Brain pericyte (primary cell): ENCODE measurements around the gene RASEF.

Experiments used
- DNase-seq: peaks from one replicate; pipeline ENCODE4 v3.0.0-alpha.2; 2012; ENCODE audit warnings: low read depth, low spot score

Gene RASEF

DNA sequence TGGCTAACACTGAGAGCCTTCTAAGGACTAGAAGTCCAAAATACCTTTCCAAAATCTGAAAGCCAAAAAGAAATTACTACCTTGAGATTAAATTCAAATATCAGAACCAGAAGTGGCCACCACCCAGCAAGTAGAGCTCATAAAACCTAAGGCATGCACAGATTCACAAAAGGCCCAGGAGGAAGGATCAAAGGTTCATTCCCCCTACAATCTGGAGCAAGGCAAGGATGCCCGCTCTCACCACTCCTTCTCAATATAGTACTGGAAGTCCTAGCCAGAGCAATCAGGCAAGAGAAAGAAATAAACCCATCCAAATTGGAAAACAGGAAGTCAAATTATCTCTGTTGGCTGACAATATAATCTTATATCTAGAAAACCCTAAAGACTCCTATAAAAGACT, 6.0 kb downstream of the RASEF start:
- DNase-seq = no peak

DNA sequence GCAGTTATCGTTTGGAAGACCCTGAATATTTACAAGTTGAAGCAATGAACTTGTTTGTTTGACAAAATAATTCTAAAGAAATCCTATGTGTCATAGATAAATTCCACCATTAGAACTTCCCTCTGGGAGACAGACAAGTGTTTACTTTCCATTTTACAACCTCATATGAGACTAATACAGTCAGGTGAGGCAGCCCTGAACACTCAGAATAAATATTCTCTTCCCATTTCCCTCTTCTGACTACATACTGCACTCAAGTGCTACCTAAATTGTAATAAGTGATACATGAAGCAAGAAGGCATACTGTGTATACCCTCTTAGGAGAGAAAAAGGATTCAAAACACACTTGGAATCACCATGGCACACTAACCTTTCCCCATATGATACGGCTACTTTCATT, 6.8 kb downstream of the RASEF start:
- no peak for DNase-seq

DNA sequence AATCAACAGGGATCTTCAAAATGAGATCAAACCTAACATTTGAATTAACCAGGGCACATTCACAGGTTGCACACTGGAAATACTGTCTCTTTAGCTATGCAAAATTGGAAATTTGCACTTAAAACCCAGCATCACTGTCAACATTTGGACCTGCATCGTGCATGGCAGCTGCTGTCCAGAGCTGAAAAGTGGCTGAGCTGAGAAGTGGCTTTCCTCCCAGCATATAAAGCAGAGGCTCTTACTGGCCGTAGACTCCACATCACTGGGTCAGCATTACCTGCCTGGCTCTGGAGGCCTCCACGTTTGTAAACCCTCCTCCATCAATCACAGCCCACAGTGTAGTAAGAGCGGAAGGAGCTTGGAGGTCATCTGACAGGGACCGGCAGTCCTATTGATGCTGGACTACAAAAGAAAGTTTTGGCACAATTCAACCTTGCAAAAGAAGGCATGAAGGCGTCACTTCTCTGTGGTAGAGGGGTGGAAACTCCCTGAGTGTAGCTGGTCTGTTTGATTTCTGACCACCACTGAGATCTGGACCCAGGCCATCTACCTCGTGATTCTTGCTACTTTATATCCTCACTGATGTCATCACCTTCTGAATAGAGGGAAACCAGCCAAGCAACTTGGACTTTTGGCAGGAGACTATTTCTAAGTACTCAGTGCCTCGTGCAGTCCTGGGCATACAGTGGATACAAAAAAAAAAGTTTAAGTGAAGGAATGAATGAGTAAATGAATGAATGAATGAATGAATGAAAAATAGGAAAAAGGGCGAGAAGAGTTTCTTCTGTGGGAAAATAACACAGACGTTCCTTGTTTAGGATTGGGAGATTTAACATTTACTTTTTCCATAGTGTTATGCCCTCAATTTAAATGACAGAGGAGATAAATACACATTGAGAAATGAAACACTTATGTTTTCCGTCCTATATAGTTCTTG, 14.8 kb downstream of the RASEF start:
- DNase-seq = no peak

DNA sequence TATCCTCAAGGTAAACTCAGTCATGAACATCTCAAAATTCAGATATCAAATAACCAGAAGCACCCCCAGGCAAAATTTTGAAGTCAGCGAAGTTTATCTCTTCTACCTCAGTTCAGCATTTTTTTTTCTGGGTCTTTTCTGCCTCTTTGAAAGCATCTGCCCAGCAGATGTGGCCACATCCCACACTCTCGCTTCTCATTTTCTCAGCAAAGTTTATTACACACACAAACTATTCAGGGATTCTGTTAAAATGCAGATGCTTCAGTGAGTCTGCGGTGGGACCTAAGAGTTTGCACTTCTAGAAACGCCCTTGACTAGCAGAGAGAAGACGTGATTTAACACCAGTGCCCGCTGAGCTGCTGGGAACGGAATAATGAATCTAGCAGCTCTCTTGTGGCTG, 19.3 kb downstream of the RASEF start:
- no peak for DNase-seq

DNA sequence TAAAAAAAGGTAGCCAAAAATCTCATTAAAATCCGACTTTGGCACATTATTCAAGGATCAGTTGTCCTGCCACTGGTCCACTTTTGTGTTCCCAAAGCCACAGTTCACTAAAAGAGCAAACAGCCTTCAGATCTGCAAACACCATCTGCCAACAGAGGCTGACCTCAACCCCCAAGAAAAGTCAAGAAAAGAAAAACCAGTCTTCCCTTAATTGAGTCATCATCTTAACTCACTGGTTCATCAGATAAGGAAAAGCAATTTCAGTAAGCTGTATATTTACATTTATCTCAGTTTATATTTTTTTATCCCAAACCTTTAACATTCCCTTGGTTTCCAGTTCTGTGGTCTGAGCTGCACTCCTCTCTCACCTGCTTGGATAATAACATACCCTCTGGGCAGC, 21.2 kb downstream of the RASEF start:
- DNase-seq = no peak

DNA sequence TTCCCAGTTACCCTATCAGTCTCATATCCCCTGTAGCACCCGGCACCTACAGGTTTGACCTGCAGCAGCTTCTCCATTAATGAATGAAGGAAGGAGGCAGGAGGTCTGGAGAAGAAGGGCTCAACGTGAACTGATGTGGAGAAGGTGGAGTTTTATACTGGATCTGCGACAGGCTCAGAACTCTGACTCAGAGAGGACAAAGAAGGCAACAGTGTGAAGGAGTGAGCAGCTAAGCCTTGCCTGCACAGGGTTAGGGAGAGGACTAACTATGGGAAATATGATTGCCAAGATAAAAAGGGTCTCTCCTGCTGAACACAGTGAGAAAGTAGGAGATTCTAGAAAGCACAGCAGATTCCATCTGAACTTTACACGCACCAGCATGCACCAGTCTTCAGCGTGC, 23.6 kb downstream of the RASEF start:
- DNase-seq = no peak

DNA sequence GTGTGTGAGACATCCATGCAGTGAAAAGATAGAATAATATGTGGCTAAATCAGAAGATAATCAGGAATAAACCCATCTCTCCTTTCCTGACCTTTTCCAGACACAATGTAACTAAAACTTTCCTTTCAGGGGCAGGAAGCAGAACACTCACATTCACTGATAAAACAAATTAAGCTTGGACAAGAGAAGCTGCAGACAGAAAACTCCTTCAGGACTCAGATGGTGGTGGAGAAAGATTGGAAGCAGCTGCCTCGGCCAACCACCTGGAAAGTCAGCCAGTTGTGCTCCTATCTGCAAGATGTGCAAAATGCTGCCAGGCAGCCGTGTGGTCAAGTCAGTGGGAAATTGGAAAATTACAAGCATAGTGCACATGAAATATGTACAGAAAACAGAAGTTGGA, 26.9 kb downstream of the RASEF start:
- DNase-seq = no peak

DNA sequence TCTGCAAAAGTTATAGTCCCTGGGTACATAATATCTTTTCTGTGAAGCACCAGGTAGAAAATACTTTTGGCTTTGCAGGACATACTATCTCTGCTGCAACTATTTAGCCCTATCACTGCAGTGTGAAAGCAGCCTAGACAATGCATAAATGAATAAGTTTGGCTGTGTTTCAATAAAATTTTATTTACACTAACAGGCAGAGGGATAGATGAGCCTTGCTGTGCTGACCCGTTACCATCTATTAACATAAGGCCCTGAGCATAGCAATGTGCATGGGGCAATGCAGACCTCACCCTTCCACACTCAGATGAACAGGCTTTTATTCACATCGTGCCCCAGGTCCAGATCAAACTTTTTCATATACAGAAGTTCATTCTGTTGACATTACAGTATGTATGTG, 27.8 kb downstream of the RASEF start:
- no peak for DNase-seq

DNA sequence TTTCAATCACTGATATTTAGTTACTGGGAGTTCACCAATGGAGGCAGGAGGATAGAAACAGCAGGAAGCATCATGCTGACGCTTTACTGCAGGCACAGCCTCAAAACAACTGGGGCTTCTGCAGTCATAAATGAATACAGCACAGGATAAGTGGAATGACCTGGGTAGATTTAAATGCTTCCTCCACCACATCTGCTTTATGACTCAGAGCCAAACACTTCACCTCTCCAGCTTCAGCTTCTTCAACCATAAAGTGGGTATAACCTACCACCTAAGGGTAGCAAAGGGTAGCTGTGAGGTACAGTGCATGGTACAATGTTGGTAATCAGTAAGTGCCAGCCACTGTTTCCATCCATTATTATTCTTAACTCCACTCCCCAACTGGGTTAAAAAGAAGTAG, 28.4 kb downstream of the RASEF start:
- DNase-seq = no peak

DNA sequence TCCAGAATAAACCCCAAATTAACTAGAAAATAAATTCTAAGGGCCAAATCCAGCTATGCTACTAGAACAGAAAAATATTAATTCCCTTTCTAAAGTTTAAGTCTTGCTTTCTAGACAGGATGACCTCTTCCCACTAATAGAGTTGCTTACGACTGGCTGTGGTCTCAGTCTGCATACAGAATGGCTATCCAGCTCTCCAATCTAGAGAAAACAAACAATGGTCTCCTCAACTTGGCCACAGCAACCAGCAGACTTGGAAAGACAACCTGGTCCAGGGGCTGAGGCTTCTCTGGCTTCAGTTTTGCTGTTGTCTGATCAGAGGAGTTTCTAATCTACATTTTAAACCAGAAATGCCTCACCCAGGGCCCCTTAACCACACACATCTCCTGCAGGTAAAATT, 28.9 kb downstream of the RASEF start:
- no peak for DNase-seq

DNA sequence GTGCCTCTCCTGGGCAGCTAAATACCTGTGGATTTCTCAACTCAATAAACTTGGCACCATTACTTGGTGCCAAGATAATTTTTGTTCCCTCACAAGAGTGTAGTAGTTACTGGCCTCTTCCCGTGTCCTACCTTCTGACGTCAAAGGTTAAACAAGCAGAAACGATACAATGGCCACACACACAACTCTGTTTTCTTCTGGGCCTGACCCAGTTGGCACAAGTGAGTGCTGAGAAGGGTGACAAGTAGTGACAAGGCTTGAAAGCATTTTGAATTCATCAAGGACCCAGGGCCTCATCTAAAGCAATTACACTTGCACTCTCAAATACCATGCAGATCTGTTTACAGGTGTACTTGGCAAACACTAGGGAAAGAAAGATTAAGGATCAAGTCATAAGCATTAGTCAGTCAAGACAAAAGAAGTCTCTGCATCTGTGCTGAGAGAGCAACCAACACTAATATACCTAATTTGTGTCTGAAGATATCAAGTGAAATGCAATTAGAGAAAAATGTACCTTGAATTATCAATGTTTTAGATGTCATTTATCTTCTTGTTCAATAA, 30.8 kb downstream of the RASEF start:
- DNase-seq = no peak

DNA sequence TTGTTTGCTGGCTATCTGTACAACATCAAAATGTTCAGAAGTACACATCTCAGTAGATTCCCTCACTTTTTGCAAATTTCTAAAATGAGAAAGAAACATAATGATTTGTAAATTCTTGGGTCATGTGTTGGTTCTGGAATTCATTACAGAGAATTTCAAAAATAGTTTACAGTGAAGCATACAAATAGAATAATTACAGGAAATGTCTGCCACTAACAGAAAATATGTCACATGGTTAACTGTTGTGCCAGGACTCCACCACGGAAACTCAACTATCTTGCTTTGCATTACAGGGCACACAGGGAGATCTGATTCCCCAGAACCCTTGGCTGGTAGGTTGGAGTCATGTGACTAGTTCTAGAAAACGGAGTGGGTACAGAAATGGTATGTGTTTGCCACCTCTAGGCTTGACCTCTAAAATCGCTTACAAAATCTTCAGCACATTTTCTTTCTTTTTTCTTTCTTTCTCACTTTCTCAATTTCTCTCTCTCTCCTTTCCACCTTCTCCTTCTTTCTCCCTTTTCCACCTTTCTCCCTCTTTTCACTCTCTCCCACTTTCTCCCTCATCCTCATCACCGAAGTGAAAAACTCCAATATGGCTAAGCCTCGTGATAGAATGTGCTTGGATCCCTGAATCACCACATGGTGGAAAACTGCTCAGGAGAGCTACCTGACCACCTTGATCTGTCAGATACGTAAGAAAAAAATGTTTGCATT, 32.4 kb downstream of the RASEF start:
- DNase-seq = no peak

DNA sequence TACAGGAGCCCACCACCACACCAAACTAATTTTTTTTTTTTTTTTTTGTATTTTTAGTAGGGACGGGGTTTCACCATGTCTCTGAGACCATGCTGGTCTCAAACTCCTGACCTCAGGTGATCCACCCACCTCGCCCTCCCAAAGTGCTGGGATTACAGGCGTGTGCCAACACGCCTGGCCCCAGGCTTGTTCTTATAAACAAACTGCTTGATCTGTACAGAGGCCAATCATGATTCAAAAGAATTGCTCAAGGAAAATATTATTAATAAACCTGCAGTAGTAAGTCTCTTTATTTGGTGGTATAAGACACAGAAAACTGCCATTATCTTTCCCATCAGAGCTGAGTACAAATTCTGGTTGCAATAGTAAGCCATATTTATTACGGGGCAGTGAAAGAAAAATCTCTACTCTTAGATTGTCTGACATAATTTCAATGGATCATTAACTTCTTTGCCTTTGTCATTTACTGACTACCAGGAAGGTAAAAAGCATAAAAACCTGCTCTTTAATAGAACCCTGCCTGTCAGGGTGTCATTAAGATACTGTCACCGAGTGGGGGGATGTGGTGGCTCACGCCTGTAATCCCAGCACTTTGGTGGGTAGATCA, 33.3 kb downstream of the RASEF start:
- DNase-seq = no peak

DNA sequence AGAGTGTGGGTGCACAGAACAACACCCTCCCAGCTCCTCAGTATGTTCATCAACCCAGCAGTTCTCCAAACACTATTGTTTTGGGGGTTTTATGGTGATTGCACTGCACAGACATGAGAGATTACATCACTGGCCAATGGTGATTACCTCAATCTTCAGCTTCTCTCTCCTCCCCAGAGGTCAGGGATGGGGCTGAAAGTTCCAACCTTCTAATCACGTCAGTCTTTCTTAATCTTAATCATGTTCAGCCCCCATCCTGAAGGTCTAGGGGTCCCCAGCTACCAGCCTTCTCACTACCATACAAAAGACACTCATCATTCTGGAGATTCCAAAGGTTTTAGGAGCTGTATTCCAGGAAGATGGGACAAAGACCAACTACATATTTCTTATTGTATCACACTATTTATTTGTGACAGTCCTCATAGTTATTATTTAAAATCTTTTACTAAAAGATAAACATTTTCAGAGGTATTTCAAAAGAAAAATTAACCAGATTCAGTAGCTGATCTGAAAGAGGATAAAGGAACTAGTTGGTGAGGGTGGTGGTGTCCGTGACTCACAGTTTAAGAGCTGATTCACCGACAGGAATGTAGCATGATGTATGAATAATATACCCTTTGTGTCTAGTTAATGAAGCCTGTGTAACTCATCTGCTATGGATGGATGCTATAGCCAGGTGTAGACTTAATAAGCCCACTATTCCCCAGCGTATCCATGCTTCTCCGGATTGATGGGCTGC, 35.6 kb downstream of the RASEF start:
- DNase-seq = no peak

DNA sequence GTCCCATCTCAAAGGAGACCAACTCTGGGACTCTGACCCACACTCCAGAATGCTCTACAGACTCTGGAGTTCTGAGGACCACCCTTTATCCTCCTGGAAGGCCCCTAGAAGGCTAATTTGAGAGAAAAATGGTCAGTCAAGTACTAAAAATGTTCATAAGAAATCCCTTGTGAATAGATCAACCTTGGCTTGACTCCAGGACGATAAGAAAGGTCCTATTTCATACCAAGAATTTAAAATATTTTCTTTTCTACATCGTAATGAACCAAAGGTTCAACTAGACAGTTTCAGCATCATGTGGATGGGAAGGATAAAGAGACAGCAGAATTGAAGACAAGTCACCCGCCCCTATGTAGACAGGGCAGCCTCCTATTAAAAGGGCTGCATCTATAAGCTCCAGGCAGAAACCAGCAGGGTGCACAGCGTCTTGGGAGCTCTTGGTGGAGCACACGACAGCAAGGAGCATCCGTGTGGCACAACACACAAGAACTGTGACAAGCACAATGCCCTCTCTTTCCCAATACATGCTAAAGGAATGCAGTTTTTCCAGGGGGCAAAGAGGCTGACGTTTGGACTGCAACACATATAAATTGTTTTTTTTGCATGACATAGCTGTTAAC, 38.3 kb downstream of the RASEF start:
- no peak for DNase-seq

DNA sequence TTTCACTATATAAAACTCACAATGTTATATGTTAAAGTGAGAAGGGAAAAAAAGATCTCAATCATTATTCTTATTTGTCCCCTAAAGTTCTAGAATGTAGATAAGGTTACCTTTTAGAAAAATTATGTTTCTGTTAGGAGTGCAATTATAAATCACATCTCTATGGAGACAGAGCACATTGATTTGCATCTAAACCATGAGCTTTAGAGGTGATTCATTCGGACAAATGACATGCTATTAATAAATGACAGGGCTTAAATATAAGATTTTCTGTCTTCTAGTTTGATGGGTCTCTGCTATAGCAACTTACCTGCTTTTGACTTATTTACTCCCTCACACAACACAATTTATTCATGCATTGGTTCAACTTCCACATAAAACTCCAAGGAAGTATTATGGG, 39.8 kb downstream of the RASEF start:
- DNase-seq = no peak

DNA sequence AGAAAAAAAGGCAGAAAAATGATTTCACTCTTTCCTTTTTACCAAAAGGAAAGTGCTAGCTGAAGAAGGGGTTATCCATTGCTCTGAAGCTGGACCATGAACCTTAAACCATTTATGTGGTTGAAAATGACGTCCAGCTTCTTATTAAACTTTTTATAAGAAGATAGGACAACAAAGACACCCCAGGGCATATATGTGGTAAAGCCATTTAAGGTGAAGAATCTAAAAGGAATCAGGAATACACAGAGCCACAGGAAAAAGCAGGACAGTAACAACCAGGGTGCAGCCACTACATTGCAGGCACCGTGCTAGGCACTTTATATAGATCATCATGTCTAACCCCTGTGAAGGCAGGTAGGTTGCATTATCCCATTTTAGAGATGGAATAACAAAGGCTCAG, 42.1 kb downstream of the RASEF start:
- no peak for DNase-seq

DNA sequence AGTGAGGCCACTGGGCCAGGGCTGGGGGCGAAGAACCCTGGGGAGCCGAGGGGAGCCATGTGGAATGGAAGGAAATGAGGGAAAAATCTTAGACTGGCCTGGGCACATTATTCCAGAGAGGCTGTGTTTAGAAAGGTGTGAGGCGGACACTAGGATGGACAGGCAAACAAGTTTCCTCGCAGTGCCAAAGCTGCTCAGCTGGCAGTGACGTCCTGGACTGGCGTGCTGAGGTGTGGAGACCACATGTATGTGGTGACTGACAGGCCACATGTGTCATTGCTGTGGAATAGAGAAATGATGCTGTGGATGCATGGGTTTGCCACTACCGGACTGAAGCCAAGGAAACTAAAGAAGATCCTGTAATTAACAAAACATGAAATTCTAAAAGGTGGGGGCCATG, 42.6 kb downstream of the RASEF start:
- DNase-seq = no peak

DNA sequence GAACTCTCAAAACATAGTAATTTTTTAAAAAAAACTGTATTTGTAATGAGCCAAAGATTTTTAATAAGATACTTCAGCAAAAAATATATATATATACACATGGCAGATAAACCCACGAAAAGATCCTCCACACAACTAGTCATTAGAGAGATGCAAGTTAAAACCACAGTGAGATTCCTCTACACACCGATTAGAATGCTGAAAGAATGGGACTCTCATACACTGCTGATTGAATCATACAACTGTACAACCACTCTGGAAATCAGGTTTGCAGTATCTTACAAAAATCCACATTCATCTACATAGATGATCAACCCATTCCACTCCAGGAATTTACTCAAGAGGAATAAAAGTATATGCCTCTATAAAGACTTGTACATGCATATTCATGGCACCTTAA, 43.7 kb downstream of the RASEF start:
- no peak for DNase-seq

DNA sequence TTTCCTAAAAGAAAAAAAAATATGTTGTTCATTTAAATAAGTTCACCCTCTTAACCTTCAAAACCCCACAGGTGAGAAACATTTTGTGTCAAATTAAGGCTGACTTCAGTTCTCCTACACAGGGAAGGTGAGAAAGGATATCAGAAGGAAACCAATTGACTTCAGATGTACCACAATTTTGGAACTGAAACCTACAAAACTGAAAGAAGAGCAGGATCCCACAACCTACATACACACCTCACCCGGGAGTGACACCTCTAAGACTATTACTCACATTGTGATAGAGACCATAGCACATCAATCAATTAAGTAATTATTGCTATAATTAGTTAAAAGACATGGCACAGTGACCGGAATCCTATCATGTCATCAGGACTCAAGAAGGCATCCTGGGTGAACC, 47.0 kb downstream of the RASEF start:
- DNase-seq = no peak

DNA sequence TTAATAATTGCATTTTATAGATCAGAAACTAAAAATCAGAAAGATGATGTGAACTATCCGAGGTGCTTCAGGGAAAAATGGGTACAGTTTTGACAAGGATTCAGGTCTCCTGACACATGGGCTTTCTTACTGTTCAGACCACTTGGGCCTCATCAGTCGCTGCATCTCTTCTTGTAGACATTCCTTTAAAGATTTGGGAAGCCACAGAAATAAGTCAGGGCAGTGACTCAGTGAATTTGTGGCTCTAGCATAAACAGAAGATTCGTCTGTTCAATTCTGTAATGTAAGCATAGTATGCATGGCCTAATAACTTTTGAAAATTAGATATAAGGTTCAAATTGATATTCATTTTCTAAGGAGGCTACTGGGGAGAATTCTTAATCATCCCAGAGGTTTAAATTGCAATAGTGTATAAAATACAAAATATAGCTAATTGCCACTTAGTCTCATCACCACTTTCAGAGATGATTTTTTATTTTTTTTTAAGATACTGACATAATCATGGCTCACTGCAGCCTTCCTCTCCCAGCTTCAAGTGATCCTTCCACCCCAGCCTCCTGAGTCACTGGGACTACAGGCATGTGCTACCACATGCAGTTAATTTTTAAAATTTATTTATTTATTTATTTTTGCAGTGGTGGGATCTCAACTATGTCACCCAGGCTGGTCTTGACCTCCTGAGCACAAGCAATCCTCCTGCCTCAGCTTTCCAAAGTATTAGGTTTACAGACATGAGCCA, 48.9 kb downstream of the RASEF start:
- DNase-seq = no peak
